HFFc6 (cell line): ENCODE measurements around the gene BBS10. TPM values are rescaled to one million over a fixed set of nuclear protein-coding genes. Genes with fewer than 3 reads are reported as not detected.

Source experiments
- DNase-seq: peaks from one replicate; pipeline ENCODE4 v3.0.0-alpha.2; 2018
- H3K27ac Mint-ChIP-seq: 2 replicates; pipeline ENCODE4 v1.8.0; 2020; ENCODE audit warnings: mild to moderate bottlenecking, mixed read lengths
- H3K27me3 Mint-ChIP-seq: 2 replicates; pipeline ENCODE4 v1.8.0; 2021; ENCODE audit warnings: mild to moderate bottlenecking, moderate library complexity, mixed read lengths; ENCODE audit not compliant: insufficient read depth
- H3K36me3 Mint-ChIP-seq: 2 replicates; pipeline ENCODE4 v1.8.0; 2021; ENCODE audit warnings: low read depth, mixed read lengths
- H3K4me1 Mint-ChIP-seq: 2 replicates; pipeline ENCODE4 v1.8.0; 2020; ENCODE audit warnings: low read depth, mixed read lengths
- H3K4me3 Mint-ChIP-seq: 2 replicates; pipeline ENCODE4 v1.8.0; 2020; ENCODE audit warnings: mild to moderate bottlenecking, moderate library complexity, mixed read lengths
- H3K9me3 Mint-ChIP-seq: 2 replicates; pipeline ENCODE4 v1.8.0; 2020; ENCODE audit warnings: mild to moderate bottlenecking, mixed read lengths
- CTCF ChIP-seq: fragments of 200-600 bp; sonication (generic); IDR thresholded peaks from 2 replicates; pipeline ENCODE4 v1.5.0; 2021; ENCODE audit warnings: antibody characterized with exemption, mild to moderate bottlenecking
- total RNA-seq, 6 experiments: library from RNA; stranded (reverse); fragmentation: NEBNext Ultra II Directional; extraction: Animal tissue kit (Norgen Biotek cat#: 25700); gene quantifications; 2 replicates in 1 of 6; 3 replicates in 5 of 6; pipeline ENCODE4 v1.2.3, GENCODE V29; 2021

The BBS10 gene
- total RNA-seq, 6 experiments from 2014 or later = 10.0 to 11.8 (median 10.8) TPM

- TF ChIP-seq CTCF = no peak
- no peak for DNase-seq
- H3K27me3 Mint-ChIP-seq = peaks cover 3% of the 10 kb centered on the region; the same call in 1 of the 2 replicates
- peaks cover 70% of the 10 kb centered on the region for H3K4me1 Mint-ChIP-seq
- no peaks in the 10 kb centered on the region for H3K36me3 Mint-ChIP-seq
- no peak overlapping the region; the same call in 1 of the 2 replicates for H3K4me3 Mint-ChIP-seq
- peak overlapping the region; percentile 92 for H3K27ac Mint-ChIP-seq
- H3K9me3 Mint-ChIP-seq = no peaks in the 10 kb centered on the region
These were observed 2.6 kb downstream of the BBS10 start for GRCh38 chr12:76345569-76345968.

- Mint-ChIP-seq H3K27ac (peak overlapping the region; percentile 41), H3K9me3 (no peaks in the 10 kb centered on the region), H3K4me3 (peak overlapping the region; percentile 33), H3K4me1 (peaks cover 85% of the 10 kb centered on the region), H3K36me3 (no peaks in the 10 kb centered on the region), H3K27me3 (no peaks in the 10 kb centered on the region)
- peak; percentile 41 for DNase-seq
- no peak for TF ChIP-seq CTCF
These were observed 6.7 kb downstream of the BBS10 start for GRCh38 chr12:76341436-76342030.

GRCh38 chr12:76340680-76341435, 7.4 kb downstream of the BBS10 start:
- peaks cover 85% of the 10 kb centered on the region for H3K4me1 Mint-ChIP-seq
- no peak for TF ChIP-seq CTCF
- DNase-seq = no peak
- peak overlapping the region; percentile 41 for H3K27ac Mint-ChIP-seq
- H3K4me3 Mint-ChIP-seq = peak overlapping the region; percentile 33; the same call in 1 of the 2 replicates
- H3K36me3 Mint-ChIP-seq = no peaks in the 10 kb centered on the region
- H3K9me3 Mint-ChIP-seq = no peaks in the 10 kb centered on the region
- H3K27me3 Mint-ChIP-seq = no peaks in the 10 kb centered on the region

GRCh38 chr12:76337583-76337982, 10.6 kb downstream of the BBS10 start:
- Mint-ChIP-seq H3K27ac (peak overlapping the region; percentile 35), H3K27me3 (no peaks in the 10 kb centered on the region), H3K36me3 (peaks cover 6% of the 10 kb centered on the region; the same call in 1 of the 2 replicates), H3K9me3 (no peaks in the 10 kb centered on the region), H3K4me1 (peaks cover 90% of the 10 kb centered on the region), H3K4me3 (peak overlapping the region; percentile 43)
- peak; percentile 37 for DNase-seq
- TF ChIP-seq CTCF = no peak

- Mint-ChIP-seq H3K4me1 (peaks cover 72% of the 10 kb centered on the region), H3K27ac (no peak overlapping the region), H3K4me3 (no peak overlapping the region), H3K9me3 (peaks cover 4% of the 10 kb centered on the region; the same call in 1 of the 2 replicates), H3K36me3 (peaks cover 10% of the 10 kb centered on the region), H3K27me3 (no peaks in the 10 kb centered on the region)
- no peak for DNase-seq
- TF ChIP-seq CTCF = no peak
These were observed 15.6 kb downstream of the BBS10 start for GRCh38 chr12:76332606-76333005.
